Measurements from ENCODE around the gene SEC31B.

Gene SEC31B

GRCh38 chr10:100448951-100449350, 70.7 kb downstream of the SEC31B start:
- no peak for DNase-seq (ENCODE audit: low spot score)

GRCh38 chr10:100447663-100448062, 72.0 kb downstream of the SEC31B start:
- no peak for DNase-seq (ENCODE audit: low spot score)
- FAIRE-seq, result no peak

More at GRCh38 chr10:100448951-100449350, 70.7 kb downstream of the SEC31B start:
- FAIRE-seq, result no peak

DNA sequence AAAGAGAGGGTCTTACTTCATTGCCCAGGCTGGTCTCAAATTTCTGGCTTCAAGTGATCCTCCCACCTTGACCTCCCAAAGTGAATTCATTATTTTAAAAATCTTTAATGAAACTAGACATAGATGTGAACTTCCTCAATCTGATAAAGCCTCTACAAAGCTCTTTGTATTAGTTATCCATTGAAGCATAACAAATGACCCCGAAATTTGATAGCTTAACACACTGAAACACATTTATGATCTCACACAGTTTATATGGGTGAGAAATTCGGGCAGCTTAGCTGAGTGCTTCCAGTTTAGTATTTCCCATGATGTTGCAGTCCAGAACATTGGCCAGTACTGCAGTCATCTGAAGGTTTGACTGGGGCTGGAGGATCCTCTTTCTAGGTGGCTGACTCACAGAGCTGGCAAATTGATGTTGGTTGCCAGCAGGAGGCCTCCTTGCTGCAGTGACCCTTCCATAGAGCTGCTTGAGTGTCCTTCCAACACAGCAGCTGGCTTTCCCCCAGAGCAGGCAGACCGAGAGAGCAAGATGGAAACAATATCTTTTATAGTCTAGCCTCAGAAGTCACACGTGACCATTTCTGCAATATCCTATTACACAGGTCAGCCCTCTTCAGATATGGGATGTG, 73.4 kb downstream of the SEC31B start:
- DNase-seq (ENCODE audit: low spot score) (no peak), FAIRE-seq (no peak)

DNA sequence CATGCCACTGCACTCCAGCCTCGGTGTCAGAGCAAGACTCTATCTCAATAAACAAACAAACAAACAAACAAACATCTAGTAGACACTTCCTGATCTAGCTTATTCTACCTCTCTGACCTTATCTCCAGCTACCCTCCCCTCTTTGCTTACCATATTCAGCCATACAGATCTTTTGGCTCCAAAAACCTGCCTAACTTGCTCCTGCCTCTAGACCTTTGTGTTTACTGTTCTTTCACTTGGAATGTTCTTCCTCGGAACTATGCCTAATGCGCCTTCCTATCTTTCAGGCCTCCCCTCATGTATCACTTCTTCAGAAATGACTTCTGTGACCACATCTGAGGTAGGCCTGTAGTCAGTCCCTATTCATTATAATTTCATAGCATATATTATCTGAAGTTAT, 77.1 kb downstream of the SEC31B start:
- FAIRE-seq, result no peak
- no peak for DNase-seq (ENCODE audit: low spot score)

GRCh38 chr10:100438674-100439315, 80.9 kb downstream of the SEC31B start:
- DNase-seq (ENCODE audit: low spot score) (no peak), FAIRE-seq (no peak)
